ENCODE results near the gene KCTD2. TPM values are rescaled to one million over a fixed set of nuclear protein-coding genes. Genes with fewer than 3 reads are reported as not detected.

Gene KCTD2
- total RNA-seq, 1 donor from 2014 or later: 19.5 TPM

GRCh38 chr17:75061055-75061438 lies 14.0 kb downstream of the KCTD2 start:
- ChIA-PET CTCF (interaction anchor here (0.9 to 3.3 kb wide), 5 partner anchors 9 to 140 kb away, joined by 3 to 25 read pairs (median 5); partner anchors contain the start of genes ATP5PD and KCTD2), POLR2A (interaction anchor here (0.7 to 1.2 kb wide), 2 partner anchors 27 to 40 kb away, joined by 3 read pairs; no protein-coding TSS in a partner anchor)
- no peak overlapping the region for H3K4me3 Mint-ChIP-seq
- no peak overlapping the region for H3K27ac Mint-ChIP-seq
- no peaks in the 10 kb centered on the region for H3K27me3 Mint-ChIP-seq
- no peak for TF ChIP-seq CTCF (IDR thresholded peaks at IDR 0.05)
- no peaks in the 10 kb centered on the region for H3K4me1 Mint-ChIP-seq
- DNase-seq: no peak
- intact Hi-C loops (cut with micrococcal nuclease): loop anchor here (5.0 kb wide), 1 partner anchor 121 kb away; the partner anchor contains the start of gene SUMO2
- ATAC-seq (ENCODE audit: low read depth): no peak
- H3K36me3 Mint-ChIP-seq (ENCODE audit: low read depth): peaks cover 65% of the 10 kb centered on the region
- no peaks in the 10 kb centered on the region for H3K9me3 Mint-ChIP-seq

- H3K36me3 Mint-ChIP-seq (ENCODE audit: low read depth): peaks cover 59% of the 10 kb centered on the region
- ATAC-seq (ENCODE audit: low read depth): no peak
Measured at GRCh38 chr17:75061618-75062017, 14.6 kb downstream of the KCTD2 start.

GRCh38 chr17:75063201-75063600 lies 16.2 kb downstream of the KCTD2 start:
- Mint-ChIP-seq H3K4me1 (no peaks in the 10 kb centered on the region), H3K27ac (no peak overlapping the region), H3K4me3 (no peak overlapping the region), H3K27me3 (no peaks in the 10 kb centered on the region), H3K9me3 (no peaks in the 10 kb centered on the region), H3K36me3 (ENCODE audit: low read depth) (peaks cover 56% of the 10 kb centered on the region)
- ATAC-seq (ENCODE audit: low read depth): no peak
- intact Hi-C loops (cut with micrococcal nuclease): loop anchor here (5.0 kb wide), 1 partner anchor 119 kb away; the partner anchor contains the start of gene SUMO2
- no peak for DNase-seq
- CTCF ChIA-PET: interaction anchor here (1.2 kb wide), 1 partner anchor 101 kb away, joined by 3 read pairs; no protein-coding TSS in a partner anchor
- TF ChIP-seq CTCF (IDR thresholded peaks at IDR 0.05): no peak
- POLR2A ChIA-PET: no interaction called here

More at GRCh38 chr17:75061618-75062017, 14.6 kb downstream of the KCTD2 start:
- TF ChIP-seq CTCF (IDR thresholded peaks at IDR 0.05): no peak
- POLR2A ChIA-PET: interaction anchor here (1.2 kb wide), 1 partner anchor 27 kb away, joined by 3 read pairs; no protein-coding TSS in a partner anchor
- Mint-ChIP-seq H3K4me3 (no peak overlapping the region), H3K4me1 (no peaks in the 10 kb centered on the region), H3K9me3 (no peaks in the 10 kb centered on the region), H3K27me3 (no peaks in the 10 kb centered on the region), H3K27ac (no peak overlapping the region)
- CTCF ChIA-PET: interaction anchor here (0.9 to 3.3 kb wide), 3 partner anchors 52 to 139 kb away, joined by 5 to 25 read pairs (median 13); no protein-coding TSS in a partner anchor
- intact Hi-C loops (cut with micrococcal nuclease): loop anchor here (5.0 kb wide), 1 partner anchor 121 kb away; the partner anchor contains the start of gene SUMO2
- DNase-seq: no peak

- intact Hi-C loops (cut with micrococcal nuclease): loop anchor here (5.0 kb wide), 1 partner anchor 119 kb away; the partner anchor contains the start of gene SUMO2
- Mint-ChIP-seq H3K27ac (no peak overlapping the region), H3K4me1 (no peaks in the 10 kb centered on the region), H3K36me3 (ENCODE audit: low read depth) (peaks cover 56% of the 10 kb centered on the region), H3K27me3 (no peaks in the 10 kb centered on the region), H3K9me3 (no peaks in the 10 kb centered on the region), H3K4me3 (no peak overlapping the region)
- POLR2A ChIA-PET: no interaction called here
- CTCF ChIA-PET: interaction anchor here (1.2 kb wide), 1 partner anchor 102 kb away, joined by 3 read pairs; no protein-coding TSS in a partner anchor
- no peak for DNase-seq
- no peak for TF ChIP-seq CTCF (IDR thresholded peaks at IDR 0.05)
- ATAC-seq (ENCODE audit: low read depth): no peak
Measured at GRCh38 chr17:75063626-75064025, 16.6 kb downstream of the KCTD2 start.

- CTCF ChIA-PET: no interaction called here
- H3K4me1 Mint-ChIP-seq: no peaks in the 10 kb centered on the region
- no peak for DNase-seq
- H3K4me3 Mint-ChIP-seq: no peak overlapping the region
- ATAC-seq (ENCODE audit: low read depth): no peak
- H3K27me3 Mint-ChIP-seq: no peaks in the 10 kb centered on the region
- intact Hi-C loops (cut with micrococcal nuclease): loop anchor here (5.0 kb wide), 1 partner anchor 118 kb away; the partner anchor contains the start of gene SUMO2
- H3K27ac Mint-ChIP-seq: no peak overlapping the region
- no peaks in the 10 kb centered on the region for H3K9me3 Mint-ChIP-seq
- no peak for TF ChIP-seq CTCF (IDR thresholded peaks at IDR 0.05)
- peaks cover 56% of the 10 kb centered on the region for H3K36me3 Mint-ChIP-seq (ENCODE audit: low read depth)
- POLR2A ChIA-PET: no interaction called here
Measured at GRCh38 chr17:75064040-75064439, 17.0 kb downstream of the KCTD2 start.

Measured in activated B cell treated with CpG ODN at 0.5 μM for 24 hours (primary cell).